IMR-90 (cell line): Measurements from ENCODE around the gene IER5L. TPM values are rescaled to one million over a fixed set of nuclear protein-coding genes. Genes with fewer than 3 reads are reported as not detected.

Experiments used
- CTCF ChIP-seq: conservative IDR thresholded peaks from 2 replicates; pipeline ENCODE4 v1.5.1; 2012; ENCODE audit warnings: mild to moderate bottlenecking, low read depth, low read length, improper control_type of control experiment
- MXI1 ChIP-seq: IDR thresholded peaks from 2 replicates; pipeline ENCODE4 v1.6.1; 2012; ENCODE audit warnings: low read depth, mild to moderate bottlenecking, low read length, moderate library complexity, borderline replicate concordance
- polyA plus RNA-seq, 3 experiments: library from polyadenylated mRNA; depleted of rRNA; stranded (reverse); fragments of >200 nt; gene quantifications; 2 replicates each; pipeline ENCODE4 v1.2.3, GENCODE V29; 2012; ENCODE audit warnings: low replicate concordance in 1 of 3
- total RNA-seq: library from RNA; depleted of rRNA; stranded (reverse); fragments of >200 nt; gene quantifications from 2 replicates; pipeline ENCODE4 v1.2.3, GENCODE V29; 2012

Gene IER5L
- total and polyA plus RNA-seq, 2 of the 4 experiments (the other 2 are of a cell fraction) = 12.5 to 13.4 TPM

GRCh38 chr9:129143031-129143927, 34.8 kb downstream of the IER5L start (continued):
- TF ChIP-seq CTCF (peak; percentile 93), MXI1 (no peak)
